ENCODE results near the gene PDLIM4. TPM values are rescaled to one million over a fixed set of nuclear protein-coding genes. Genes with fewer than 3 reads are reported as not detected.

PDLIM4 gene
- total RNA-seq, 2 donors from 2014 or later = 13.4 to 96.7 TPM

DNA sequence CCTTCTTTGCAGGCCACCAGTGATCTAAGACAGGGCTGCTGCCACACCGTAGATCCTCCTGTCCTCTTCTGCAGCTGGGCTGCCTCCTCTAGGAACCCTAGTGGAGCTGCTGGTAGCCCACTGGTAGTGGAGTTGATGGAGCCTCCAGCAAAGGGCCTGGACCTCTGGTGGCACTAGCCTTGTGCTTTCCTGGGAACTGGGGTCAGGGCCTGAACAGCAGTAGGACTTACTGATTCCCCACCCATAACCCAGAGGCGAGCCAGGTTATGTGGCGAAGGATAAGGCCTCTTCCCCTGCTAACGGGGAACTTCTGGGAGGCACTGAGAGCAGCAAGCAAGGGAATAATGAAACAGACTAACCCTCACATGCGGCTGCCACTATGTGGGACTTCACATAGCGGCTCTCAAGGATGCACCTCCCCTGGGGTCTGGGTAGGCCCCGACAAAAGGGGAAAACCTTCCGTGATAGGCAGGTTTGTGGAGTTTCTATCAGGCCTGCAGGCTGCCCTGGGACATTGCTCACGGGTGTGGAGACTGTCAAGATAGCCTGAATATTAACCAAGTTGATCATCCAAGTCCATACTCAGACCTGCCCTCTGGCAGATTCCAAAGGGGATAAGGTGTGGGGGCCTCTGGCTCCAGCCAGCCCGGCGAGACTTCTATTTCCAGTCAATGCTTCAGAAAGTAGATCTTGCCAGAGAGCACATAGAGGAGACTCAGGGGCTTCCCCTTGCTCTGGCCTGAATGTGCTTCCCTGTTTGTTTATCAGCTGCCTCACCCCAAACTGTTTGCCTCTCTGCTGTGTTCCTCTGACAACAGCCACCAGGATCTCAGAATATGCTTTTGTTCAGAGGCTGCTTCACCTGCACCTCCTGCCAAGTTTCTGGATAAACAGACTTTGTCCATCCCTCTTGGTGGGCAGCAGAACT is 44.1 kb downstream of the PDLIM4 start:
- Histone ChIP-seq H3K9me3 (peaks cover 0 to 13% of the 10 kb centered on the region in 2 donors), H3K36me3 (no peaks in the 10 kb centered on the region), H3K4me3 (no peak overlapping the region), H3K27me3 (no peaks in the 10 kb centered on the region), H3K27ac (peak overlapping the region; percentile 68 to 73), H3K4me1 (peaks cover 0 to 21% of the 10 kb centered on the region in 2 donors)
- TF ChIP-seq, protein P1, sequence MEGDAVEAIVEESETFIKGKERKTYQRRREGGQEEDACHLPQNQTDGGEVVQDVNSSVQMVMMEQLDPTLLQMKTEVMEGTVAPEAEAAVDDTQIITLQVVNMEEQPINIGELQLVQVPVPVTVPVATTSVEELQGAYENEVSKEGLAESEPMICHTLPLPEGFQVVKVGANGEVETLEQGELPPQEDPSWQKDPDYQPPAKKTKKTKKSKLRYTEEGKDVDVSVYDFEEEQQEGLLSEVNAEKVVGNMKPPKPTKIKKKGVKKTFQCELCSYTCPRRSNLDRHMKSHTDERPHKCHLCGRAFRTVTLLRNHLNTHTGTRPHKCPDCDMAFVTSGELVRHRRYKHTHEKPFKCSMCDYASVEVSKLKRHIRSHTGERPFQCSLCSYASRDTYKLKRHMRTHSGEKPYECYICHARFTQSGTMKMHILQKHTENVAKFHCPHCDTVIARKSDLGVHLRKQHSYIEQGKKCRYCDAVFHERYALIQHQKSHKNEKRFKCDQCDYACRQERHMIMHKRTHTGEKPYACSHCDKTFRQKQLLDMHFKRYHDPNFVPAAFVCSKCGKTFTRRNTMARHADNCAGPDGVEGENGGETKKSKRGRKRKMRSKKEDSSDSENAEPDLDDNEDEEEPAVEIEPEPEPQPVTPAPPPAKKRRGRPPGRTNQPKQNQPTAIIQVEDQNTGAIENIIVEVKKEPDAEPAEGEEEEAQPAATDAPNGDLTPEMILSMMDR (IDR thresholded peaks at IDR 0.05) = no peak
- DNase-seq (ENCODE audit: low spot score) = no peak

DNA sequence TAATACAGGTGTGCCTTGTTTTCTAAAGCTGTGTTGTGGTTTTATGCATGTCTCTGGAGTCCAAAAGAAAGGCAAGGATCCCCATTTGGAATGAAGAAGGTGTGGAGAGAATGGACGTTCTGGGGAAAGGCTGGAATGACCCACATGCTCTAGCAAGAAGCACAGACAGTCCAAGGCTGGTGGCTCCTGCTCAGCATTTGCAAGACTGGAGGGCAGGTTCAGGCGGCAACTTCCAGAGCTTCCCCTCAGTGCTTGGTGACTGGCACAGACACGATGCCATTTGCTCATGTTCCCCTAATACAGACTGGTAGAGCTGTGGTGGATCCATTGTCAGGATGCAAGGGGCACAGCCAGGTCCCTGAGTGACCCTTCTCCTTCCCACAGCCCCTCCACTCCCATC is 44.9 kb downstream of the PDLIM4 start:
- Histone ChIP-seq H3K27me3 (no peaks in the 10 kb centered on the region), H3K4me3 (no peak overlapping the region), H3K4me1 (peaks cover 0 to 17% of the 10 kb centered on the region in 2 donors), H3K36me3 (no peaks in the 10 kb centered on the region), H3K27ac (peak overlapping the region; percentile 68 to 73), H3K9me3 (peaks cover 0 to 13% of the 10 kb centered on the region in 2 donors)
- TF ChIP-seq, protein P1 (IDR thresholded peaks at IDR 0.05) = no peak
- DNase-seq (ENCODE audit: low spot score) = no peak

DNA sequence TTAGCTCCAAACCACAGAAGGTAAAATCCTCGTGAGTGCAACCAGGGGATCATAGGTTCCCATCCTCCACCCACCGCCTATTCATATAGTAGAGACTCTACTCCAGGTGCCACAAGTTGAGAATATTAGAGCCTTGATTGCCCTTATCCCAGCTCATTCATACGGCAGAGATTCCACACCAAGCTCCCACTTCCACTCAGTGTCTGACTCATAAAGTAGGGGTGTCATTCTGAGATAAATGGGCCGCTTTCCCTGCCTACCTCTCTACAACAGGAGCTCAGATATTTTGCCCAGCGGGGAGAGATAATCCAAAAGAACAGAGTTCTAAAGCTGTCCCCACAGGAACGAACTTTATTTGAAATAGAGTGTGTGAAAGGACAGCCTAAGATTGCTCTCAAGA is 46.1 kb downstream of the PDLIM4 start:
- DNase-seq (ENCODE audit: low spot score) = no peak
- Histone ChIP-seq H3K27me3 (no peaks in the 10 kb centered on the region), H3K4me1 (peaks cover 0 to 17% of the 10 kb centered on the region in 2 donors), H3K36me3 (no peaks in the 10 kb centered on the region), H3K27ac (no peak overlapping the region), H3K4me3 (no peak overlapping the region), H3K9me3 (peaks cover 0 to 13% of the 10 kb centered on the region in 2 donors)
- TF ChIP-seq, protein P1 (IDR thresholded peaks at IDR 0.05) = no peak

DNA sequence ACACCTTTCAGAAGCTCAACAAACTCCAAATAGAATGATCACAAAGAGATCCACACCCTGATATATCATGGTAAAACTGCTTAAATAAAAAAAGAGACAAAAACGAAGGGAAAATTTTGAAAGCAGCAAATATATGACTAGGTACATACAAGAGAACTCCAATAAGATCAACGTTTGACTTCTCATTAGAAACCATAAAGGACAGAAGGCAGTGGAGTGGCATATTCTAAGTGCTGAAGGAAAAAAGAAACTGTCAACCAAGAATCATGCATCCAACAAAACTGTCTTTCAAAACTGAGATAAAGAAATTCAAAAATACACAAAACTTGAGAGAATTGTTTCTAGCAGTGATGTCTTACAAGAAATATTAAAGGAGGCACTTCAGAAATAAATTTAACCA is 47.9 kb downstream of the PDLIM4 start:
- H3K27ac ChIP-seq = no peak overlapping the region
- no peaks in the 10 kb centered on the region for H3K27me3 ChIP-seq
- TF ChIP-seq, protein P1 (IDR thresholded peaks at IDR 0.05) = no peak
- no peaks in the 10 kb centered on the region for H3K36me3 ChIP-seq
- peaks cover 0 to 20% of the 10 kb centered on the region in 2 donors for H3K4me1 ChIP-seq
- peaks cover 0 to 13% of the 10 kb centered on the region in 2 donors for H3K9me3 ChIP-seq
- H3K4me3 ChIP-seq = no peak overlapping the region
- no peak for DNase-seq (ENCODE audit: low spot score)

DNA sequence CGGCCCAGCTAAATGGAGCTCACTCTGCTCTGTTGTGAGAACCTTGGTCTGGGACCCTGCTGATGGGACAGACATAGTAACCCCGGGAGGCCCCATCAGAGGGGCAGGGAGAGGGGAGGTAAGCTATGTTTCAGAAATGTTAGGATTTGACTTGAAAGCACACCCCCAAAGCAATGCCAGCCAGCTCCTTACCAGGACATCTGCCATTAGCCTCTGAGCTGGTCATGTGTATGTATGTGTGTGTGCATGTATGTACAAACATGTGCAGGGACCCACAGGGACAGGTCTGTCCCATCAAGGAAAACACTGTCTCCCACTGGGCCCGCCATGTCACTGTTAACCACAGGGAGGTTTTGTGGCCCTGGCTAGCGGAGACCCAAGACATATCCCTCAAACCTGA is 51.2 kb downstream of the PDLIM4 start:
- no peak overlapping the region for H3K27ac ChIP-seq
- H3K36me3 ChIP-seq = no peaks in the 10 kb centered on the region
- H3K4me3 ChIP-seq = no peak overlapping the region
- H3K4me1 ChIP-seq = peaks cover 0 to 7% of the 10 kb centered on the region in 2 donors
- DNase-seq (ENCODE audit: low spot score) = no peak
- H3K9me3 ChIP-seq = peaks cover 0 to 13% of the 10 kb centered on the region in 2 donors
- H3K27me3 ChIP-seq = no peaks in the 10 kb centered on the region
- TF ChIP-seq, protein P1 (IDR thresholded peaks at IDR 0.05) = no peak

All from right atrium auricular region (tissue), 2 donors.